ENCODE measurements around the gene CD300LF. TPM values are rescaled to one million over a fixed set of nuclear protein-coding genes. Genes with fewer than 3 reads are reported as not detected.

Gene CD300LF
- polyA plus RNA-seq, 1 donor, result 0.23 TPM

- no peak for DNase-seq
These were observed 26.0 kb downstream of the CD300LF start for GRCh38 chr17:74686761-74687160.

DNA sequence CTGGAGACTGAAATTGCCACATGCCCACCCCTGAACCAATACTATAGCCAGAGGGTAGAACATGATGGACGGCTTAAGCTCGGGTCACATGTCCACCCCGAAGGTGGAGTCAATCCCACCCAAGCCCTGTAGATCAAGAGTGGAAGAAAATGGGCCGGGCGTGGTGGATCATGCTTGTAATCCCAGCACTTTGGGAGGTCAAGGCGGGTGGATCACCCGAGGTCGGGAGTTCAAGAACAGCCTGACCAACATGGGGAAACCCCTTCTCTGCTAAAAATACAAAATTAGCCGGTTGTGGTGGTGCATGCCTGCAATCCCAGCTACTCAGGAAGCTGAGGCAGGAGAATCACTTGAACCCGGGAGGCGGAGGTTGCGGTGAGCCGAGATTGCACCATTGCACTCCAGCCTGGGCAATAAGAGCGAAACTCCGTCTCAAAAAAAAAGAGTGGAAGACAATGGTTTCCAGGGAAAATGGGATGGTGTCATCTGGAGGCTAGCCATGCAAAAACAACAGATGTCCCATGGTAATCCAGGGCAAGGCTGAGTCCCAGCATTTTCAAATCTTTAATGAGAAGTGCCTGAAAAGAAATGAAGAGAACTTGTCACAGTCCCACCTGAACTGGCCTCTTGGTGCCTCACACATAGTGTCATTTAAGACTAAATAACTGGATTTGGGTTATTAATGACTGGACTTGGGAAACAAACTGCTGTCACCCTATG, 30.1 kb downstream of the CD300LF start:
- DNase-seq, result no peak

- DNase-seq, result no peak
These were observed 30.7 kb downstream of the CD300LF start for GRCh38 chr17:74682028-74682427.

DNA sequence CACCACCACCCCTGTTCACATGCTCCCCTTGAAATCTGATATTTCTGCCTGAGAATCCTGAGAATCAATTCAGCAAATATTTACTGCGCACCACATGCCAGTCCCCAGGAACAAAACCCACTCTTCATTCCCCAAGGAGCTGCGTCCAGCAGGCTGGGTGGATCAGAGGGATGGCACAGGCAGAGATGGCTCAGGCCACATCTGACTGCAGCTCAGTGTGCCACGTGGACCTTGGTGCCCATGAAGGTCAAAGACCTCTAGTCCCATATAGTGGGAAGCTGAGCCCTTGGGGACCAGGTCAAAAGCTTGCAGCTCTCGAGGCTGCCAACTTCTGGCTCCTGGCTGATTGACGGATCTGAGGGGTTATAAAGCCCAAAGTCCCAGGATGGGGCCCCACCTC, 31.8 kb downstream of the CD300LF start:
- DNase-seq, result no peak

DNA sequence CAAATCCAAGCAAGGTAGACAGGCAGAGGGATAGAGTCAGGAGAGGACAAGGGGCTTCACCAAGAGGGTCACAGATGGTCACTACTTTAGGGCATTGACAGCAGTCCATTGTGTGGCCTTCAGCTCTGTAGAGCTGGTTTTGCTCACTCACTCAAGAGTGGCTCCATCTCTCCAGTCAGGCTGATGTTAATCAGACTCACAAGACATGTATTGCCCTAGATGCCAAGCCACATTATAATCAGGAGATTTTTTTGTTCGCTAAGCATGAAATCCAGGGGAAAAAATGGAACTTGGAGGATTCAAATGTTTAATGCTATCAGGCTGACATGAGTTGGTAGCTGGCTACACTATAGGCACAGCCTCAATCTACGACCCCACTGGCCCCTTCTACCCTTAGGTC, 32.5 kb downstream of the CD300LF start:
- DNase-seq, result no peak

DNA sequence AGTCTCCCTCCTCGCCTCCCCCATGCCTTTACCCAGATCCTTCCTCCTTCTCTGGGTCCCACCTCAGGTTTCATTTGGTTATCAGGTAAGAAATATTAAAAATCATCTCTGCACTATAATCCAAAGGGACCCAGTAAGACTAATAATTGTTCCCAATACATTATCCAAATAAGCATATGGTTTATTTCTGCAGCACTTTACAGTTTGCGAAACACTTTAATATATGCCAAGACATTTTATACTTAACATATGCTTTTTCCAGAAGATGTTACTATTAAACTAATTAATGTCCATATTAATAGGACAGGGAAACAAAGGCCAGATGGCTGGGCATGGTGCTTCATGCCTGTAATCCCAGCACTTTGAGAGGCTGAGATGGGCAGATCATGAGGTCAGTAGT, 33.3 kb downstream of the CD300LF start:
- no peak for DNase-seq

- DNase-seq, result no peak
These were observed 34.2 kb downstream of the CD300LF start for GRCh38 chr17:74678541-74678940.

- DNase-seq, result no peak
These were observed 34.9 kb downstream of the CD300LF start for GRCh38 chr17:74677558-74678466.

DNA sequence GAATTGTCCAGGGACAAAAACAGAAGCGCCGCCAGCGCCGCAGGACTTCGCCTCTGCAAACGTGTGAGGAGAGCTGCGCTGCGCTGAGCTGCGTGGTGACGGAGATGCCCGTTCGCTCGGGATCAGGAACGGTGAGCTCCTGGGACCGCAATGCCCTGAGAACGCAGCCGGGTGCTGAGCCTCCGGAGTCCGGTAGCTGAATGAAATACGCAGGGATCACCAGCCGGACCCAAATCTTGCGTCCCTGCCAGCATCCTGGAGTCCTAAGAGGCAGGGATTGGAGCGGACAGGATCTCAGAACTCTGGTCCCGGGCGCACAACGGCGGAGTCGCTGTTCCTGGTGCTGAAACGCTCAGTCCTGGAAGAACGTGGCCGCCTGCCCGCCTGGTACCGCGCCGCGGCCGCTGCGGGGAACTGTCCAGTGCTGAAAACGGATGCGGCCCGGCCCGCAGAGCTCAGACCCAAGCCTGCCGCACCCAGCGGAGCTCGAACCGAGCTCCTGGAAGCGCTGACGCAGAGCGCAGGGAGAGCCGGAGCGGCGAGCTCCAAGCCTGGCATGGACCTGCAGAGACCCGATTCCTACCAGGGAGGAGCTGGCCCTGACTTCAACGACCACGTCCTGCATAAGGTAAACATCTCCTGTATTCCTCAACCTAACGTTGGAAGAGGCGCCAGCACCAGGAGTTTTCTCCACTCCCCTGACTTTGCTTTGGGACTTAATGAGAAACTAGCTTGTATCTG, 41.5 kb downstream of the CD300LF start:
- DNase-seq, result peak; percentile 91

- DNase-seq, result no peak
These were observed 42.4 kb downstream of the CD300LF start for GRCh38 chr17:74670329-74670728.

DNA sequence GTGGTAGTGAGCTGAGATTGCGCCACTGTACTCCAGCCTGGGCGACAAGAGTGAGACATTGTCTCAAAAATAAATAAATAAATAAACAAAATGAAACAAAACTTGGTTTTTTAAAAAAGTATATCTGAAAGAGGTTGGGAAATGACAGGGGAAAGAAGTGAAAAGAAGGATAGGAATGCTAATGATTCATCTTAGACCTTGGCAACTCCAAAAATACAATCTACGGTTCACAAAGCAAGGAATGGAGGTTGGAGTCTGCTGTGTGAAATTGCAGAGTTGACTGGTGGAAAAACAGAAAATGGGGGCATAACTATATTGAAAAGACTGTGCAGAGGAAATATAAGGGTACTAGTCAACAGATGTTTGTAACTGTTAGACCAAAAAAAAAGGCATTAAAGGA, 49.2 kb downstream of the CD300LF start:
- no peak for DNase-seq

DNA sequence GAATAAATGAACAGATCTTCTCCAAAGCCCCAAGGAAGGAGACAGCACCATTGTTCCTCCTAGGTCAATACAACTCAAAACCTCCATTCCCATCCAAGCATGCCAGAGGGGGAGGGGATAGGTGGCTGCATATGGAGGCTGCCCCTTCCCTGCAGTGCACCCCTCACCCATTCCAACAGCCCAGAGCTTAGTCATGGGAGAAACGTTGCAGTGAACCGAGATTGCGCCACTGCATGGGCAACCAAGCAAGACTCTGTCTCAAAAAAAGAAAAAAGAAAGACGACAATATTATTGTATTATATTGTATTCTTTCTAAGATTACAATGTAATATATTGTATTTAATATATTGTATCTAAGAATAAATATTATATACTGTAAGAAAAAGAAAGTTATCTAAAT, 52.8 kb downstream of the CD300LF start:
- DNase-seq, result no peak

GRCh38 chr17:74658620-74659019, 54.1 kb downstream of the CD300LF start:
- no peak for DNase-seq

- no peak for DNase-seq
These were observed 58.0 kb downstream of the CD300LF start for GRCh38 chr17:74654742-74655141.

GRCh38 chr17:74652020-74652419, 60.7 kb downstream of the CD300LF start:
- no peak for DNase-seq

GRCh38 chr17:74649909-74650308, 62.8 kb downstream of the CD300LF start:
- DNase-seq, result no peak

GRCh38 chr17:74647871-74648672, 64.7 kb downstream of the CD300LF start:
- no peak for DNase-seq

DNA sequence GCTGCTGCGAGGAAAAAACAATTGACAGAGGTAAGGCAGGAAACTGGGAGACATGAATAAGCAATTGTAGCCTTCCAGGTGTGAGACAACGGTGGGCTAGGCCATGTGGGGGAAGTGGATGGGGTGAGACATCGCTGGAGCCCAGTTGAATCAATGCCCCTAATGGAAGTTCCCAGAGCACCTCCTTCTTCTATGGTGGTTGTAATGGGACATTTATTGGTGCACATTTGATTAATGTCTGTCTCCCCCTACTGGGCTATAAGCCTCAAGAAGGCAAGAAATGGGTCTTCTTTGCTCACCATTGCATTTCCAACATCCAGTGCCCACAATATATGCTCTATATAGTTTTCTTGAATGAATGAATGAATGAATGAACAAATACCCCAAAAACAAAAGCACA, 66.5 kb downstream of the CD300LF start:
- no peak for DNase-seq

- DNase-seq, result no peak
These were observed 67.7 kb downstream of the CD300LF start for GRCh38 chr17:74645010-74645409.

DNA sequence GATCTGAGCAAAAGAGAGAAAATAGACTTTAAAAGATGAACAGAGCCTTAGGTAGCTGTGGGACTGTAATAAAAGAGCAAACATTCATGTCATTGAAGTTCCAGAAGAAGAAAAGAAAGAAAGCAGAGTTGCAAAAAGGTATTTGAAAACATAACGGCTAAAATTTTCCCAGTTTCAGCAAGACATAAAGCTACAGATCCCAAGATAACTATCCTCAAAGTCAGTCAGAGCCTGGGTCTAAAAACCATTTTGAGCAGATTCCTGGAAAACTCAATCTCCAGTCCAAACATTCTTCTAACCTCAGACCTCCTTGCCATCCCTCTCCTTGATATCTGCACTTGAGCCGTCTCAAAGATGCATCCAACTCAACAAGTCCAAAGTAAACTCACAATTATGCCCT, 68.3 kb downstream of the CD300LF start:
- no peak for DNase-seq
